HS-5 (cell line): ENCODE measurements around the gene CACNA2D3.

ENCODE experiments used
- DNase-seq: peaks from one replicate; pipeline ENCODE4 v3.0.0-alpha.2; 2012; ENCODE audit warnings: low read depth

The CACNA2D3 gene

GRCh38 chr3:54877730-54878129 is 755.4 kb downstream of the CACNA2D3 start:
- DNase-seq = no peak

GRCh38 chr3:54878145-54878544 is 755.8 kb downstream of the CACNA2D3 start:
- DNase-seq = no peak

GRCh38 chr3:54882129-54882833 is 759.9 kb downstream of the CACNA2D3 start:
- DNase-seq = peak; percentile 71

- no peak for DNase-seq
These were observed 765.8 kb downstream of the CACNA2D3 start for GRCh38 chr3:54888162-54888561.

GRCh38 chr3:54888873-54889272 is 766.5 kb downstream of the CACNA2D3 start:
- DNase-seq = no peak

GRCh38 chr3:54889731-54890130 is 767.4 kb downstream of the CACNA2D3 start:
- no peak for DNase-seq

- DNase-seq = peak; percentile 76
These were observed 769.2 kb downstream of the CACNA2D3 start for GRCh38 chr3:54891540-54891897.

- DNase-seq = no peak
These were observed 769.8 kb downstream of the CACNA2D3 start for GRCh38 chr3:54892168-54892567.

- no peak for DNase-seq
These were observed 773.3 kb downstream of the CACNA2D3 start for GRCh38 chr3:54895613-54896012.

GRCh38 chr3:54897028-54897711 is 774.8 kb downstream of the CACNA2D3 start:
- DNase-seq = no peak

- no peak for DNase-seq
These were observed 776.9 kb downstream of the CACNA2D3 start for GRCh38 chr3:54899273-54899672.

- no peak for DNase-seq
These were observed 778.7 kb downstream of the CACNA2D3 start for GRCh38 chr3:54900838-54901591.

- DNase-seq = no peak
These were observed 779.7 kb downstream of the CACNA2D3 start for GRCh38 chr3:54901906-54902685.

GRCh38 chr3:54905261-54905888 is 783.0 kb downstream of the CACNA2D3 start:
- DNase-seq = no peak

GRCh38 chr3:54905920-54906319 is 783.6 kb downstream of the CACNA2D3 start:
- no peak for DNase-seq

- DNase-seq = no peak
These were observed 784.4 kb downstream of the CACNA2D3 start for GRCh38 chr3:54906763-54907162.

GRCh38 chr3:54909191-54909590 is 786.8 kb downstream of the CACNA2D3 start:
- DNase-seq = no peak

- no peak for DNase-seq
These were observed 791.8 kb downstream of the CACNA2D3 start for GRCh38 chr3:54914180-54914579.

- DNase-seq = no peak
These were observed 792.8 kb downstream of the CACNA2D3 start for GRCh38 chr3:54915181-54915580.

- DNase-seq = no peak
These were observed 793.6 kb downstream of the CACNA2D3 start for GRCh38 chr3:54915976-54916375.

- DNase-seq = no peak
These were observed 794.4 kb downstream of the CACNA2D3 start for GRCh38 chr3:54916732-54917131.

- DNase-seq = no peak
These were observed 794.8 kb downstream of the CACNA2D3 start for GRCh38 chr3:54917174-54917573.
